HepG2 (cell line): ENCODE data around the gene DDX39B. TPM values are rescaled to one million over a fixed set of nuclear protein-coding genes. Genes with fewer than 3 reads are reported as not detected.

Experiments used
- ERF ChIP-seq: IDR thresholded peaks from 2 replicates; pipeline ENCODE4 v1.6.1; 2018; ENCODE audit warnings: missing biosample characterization, missing genetic modification reagents
- ETV6 ChIP-seq: sonication (generic); formaldehyde crosslinking; conservative IDR thresholded peaks from 2 replicates; pipeline ENCODE4 v1.4.0; 2020; ENCODE audit warnings: missing genetic modification reagents
- HDAC2 ChIP-seq: sonication (generic); formaldehyde crosslinking; IDR thresholded peaks from 2 replicates; pipeline ENCODE4 v1.4.0; 2020; ENCODE audit warnings: missing genetic modification reagents
- KDM3A ChIP-seq: IDR thresholded peaks from 2 replicates; pipeline ENCODE4 v1.6.1; 2018; ENCODE audit warnings: low read depth, missing compliant biosample characterization
- MYC ChIP-seq: sonication (generic); formaldehyde crosslinking; IDR thresholded peaks from 2 replicates; pipeline ENCODE4 v1.9.0; 2021; ENCODE audit warnings: missing genetic modification reagents, borderline replicate concordance
- PRMT3 ChIP-seq: sonication (generic); formaldehyde crosslinking; IDR thresholded peaks from 2 replicates; pipeline ENCODE4 v1.8.1; 2022; ENCODE audit warnings: low read depth, mild to moderate bottlenecking, moderate library complexity, missing genetic modification reagents, borderline replicate concordance
- SRF ChIP-seq: IDR thresholded peaks from 2 replicates; pipeline ENCODE4 v1.6.1; 2011; ENCODE audit warnings: mild to moderate bottlenecking, low read depth, low read length, moderate library complexity
- YEATS2 ChIP-seq: sonication (generic); formaldehyde crosslinking; IDR thresholded peaks from 2 replicates; pipeline ENCODE4 v1.4.0; 2020; ENCODE audit warnings: missing genetic modification reagents, borderline replicate concordance
- ZNF446 ChIP-seq: sonication (generic); formaldehyde crosslinking; IDR thresholded peaks from 2 replicates; pipeline ENCODE4 v1.5.0; 2020; ENCODE audit warnings: mild to moderate bottlenecking, missing genetic modification reagents
- ZNF513 ChIP-seq: sonication (generic); formaldehyde crosslinking; conservative IDR thresholded peaks from 2 replicates; pipeline ENCODE4 v1.5.0; 2020; ENCODE audit warnings: missing genetic modification reagents
- ZNF720 ChIP-seq: sonication (generic); formaldehyde crosslinking; IDR thresholded peaks from 2 replicates; pipeline ENCODE4 v1.4.0; 2020; ENCODE audit warnings: missing genetic modification reagents
- ZNF83 ChIP-seq: sonication (generic); formaldehyde crosslinking; IDR thresholded peaks from 2 replicates; pipeline ENCODE4 v1.4.0; 2020; ENCODE audit warnings: missing genetic modification reagents, mild to moderate bottlenecking, borderline replicate concordance
- ZSCAN22 ChIP-seq: sonication (generic); formaldehyde crosslinking; IDR thresholded peaks from 2 replicates; pipeline ENCODE4 v1.4.0; 2020; ENCODE audit warnings: mild to moderate bottlenecking, missing genetic modification reagents
- polyA plus RNA-seq, 8 experiments: library from polyadenylated mRNA; depleted of rRNA in 3 of 8; stranded (reverse) in 7 of 8; unstranded in 1 of 8; fragments of >200 nt; fragmentation: Illumina TruSeq in 4 of 8; extraction: Trizol in 4 of 8; gene quantifications; 2 replicates each; pipeline versions ENCODE4 v1.2.1 to v1.2.3, GENCODE V29; 2011 to 2016; ENCODE audit warnings: low read depth in 4 of 8, missing spikeins in 1 of 8, mixed read lengths in 1 of 8; ENCODE audit not compliant: insufficient read depth in 1 of 8
- total RNA-seq, 5 experiments: library from RNA; depleted of rRNA; stranded (reverse); fragments of >200 nt; fragmentation: Illumina TruSeq; extraction: Trizol; gene quantifications; 2 replicates each; pipeline ENCODE4 v1.2.3, GENCODE V29; 2016; ENCODE audit warnings: low read depth in 1 of 5
- TF ChIP-seq, protein P1 (sequence below): sonication (generic); formaldehyde crosslinking; IDR thresholded peaks from 2 replicates; pipeline ENCODE4 v1.9.0; 2022; ENCODE audit warnings: missing genetic modification reagents, mild to moderate bottlenecking, borderline replicate concordance
- TF ChIP-seq, protein P2 (sequence below): sonication (generic); IDR thresholded peaks from 2 replicates; pipeline ENCODE4 v1.6.1; 2016; ENCODE audit warnings: low read depth, borderline replicate concordance
- TF ChIP-seq, protein P3 (sequence below): sonication (generic); formaldehyde crosslinking; conservative IDR thresholded peaks from 2 replicates; pipeline ENCODE4 v1.8.0; 2022; ENCODE audit warnings: low read depth, missing genetic modification reagents
- TF ChIP-seq, protein P4 (sequence below), 2 experiments: sonication (generic) in 1 of 2; formaldehyde crosslinking in 1 of 2; IDR thresholded peaks; 2 replicates each; pipeline versions ENCODE4 v1.4.0 to v1.6.1; 2018 to 2020; ENCODE audit warnings: missing genetic modification reagents in 2 of 2, borderline replicate concordance in 1 of 2, low read depth in 1 of 2, mild to moderate bottlenecking in 1 of 2, missing biosample characterization in 1 of 2
- TF ChIP-seq, protein P5 (sequence below): sonication (generic); formaldehyde crosslinking; IDR thresholded peaks from 2 replicates; pipeline ENCODE4 v1.5.0; 2020; ENCODE audit warnings: mild to moderate bottlenecking, missing genetic modification reagents, borderline replicate concordance

Gene DDX39B
- total and polyA plus RNA-seq, 2 of the 13 experiments (the other 11 are each of a cell fraction or from before 2014, with no cell fraction given) = 570 to 678 TPM

- TF ChIP-seq, protein P1, sequence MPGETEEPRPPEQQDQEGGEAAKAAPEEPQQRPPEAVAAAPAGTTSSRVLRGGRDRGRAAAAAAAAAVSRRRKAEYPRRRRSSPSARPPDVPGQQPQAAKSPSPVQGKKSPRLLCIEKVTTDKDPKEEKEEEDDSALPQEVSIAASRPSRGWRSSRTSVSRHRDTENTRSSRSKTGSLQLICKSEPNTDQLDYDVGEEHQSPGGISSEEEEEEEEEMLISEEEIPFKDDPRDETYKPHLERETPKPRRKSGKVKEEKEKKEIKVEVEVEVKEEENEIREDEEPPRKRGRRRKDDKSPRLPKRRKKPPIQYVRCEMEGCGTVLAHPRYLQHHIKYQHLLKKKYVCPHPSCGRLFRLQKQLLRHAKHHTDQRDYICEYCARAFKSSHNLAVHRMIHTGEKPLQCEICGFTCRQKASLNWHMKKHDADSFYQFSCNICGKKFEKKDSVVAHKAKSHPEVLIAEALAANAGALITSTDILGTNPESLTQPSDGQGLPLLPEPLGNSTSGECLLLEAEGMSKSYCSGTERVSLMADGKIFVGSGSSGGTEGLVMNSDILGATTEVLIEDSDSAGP (CRISPR knock-in tag) = peak; percentile 95
- TF ChIP-seq PRMT3 (CRISPR knock-in tag) = no peak
- TF ChIP-seq, protein P2, sequence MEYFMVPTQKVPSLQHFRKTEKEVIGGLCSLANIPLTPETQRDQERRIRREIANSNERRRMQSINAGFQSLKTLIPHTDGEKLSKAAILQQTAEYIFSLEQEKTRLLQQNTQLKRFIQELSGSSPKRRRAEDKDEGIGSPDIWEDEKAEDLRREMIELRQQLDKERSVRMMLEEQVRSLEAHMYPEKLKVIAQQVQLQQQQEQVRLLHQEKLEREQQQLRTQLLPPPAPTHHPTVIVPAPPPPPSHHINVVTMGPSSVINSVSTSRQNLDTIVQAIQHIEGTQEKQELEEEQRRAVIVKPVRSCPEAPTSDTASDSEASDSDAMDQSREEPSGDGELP = peak; percentile 76; the same call in 1 of the 2 replicates
- no peak for TF ChIP-seq ZSCAN22 (CRISPR knock-in tag)
- no peak for TF ChIP-seq ZNF720 (CRISPR knock-in tag)
- TF ChIP-seq ZNF446 (CRISPR knock-in tag) = no peak
- TF ChIP-seq ERF (CRISPR knock-in tag) = peak; percentile 88
- TF ChIP-seq, protein P3, sequence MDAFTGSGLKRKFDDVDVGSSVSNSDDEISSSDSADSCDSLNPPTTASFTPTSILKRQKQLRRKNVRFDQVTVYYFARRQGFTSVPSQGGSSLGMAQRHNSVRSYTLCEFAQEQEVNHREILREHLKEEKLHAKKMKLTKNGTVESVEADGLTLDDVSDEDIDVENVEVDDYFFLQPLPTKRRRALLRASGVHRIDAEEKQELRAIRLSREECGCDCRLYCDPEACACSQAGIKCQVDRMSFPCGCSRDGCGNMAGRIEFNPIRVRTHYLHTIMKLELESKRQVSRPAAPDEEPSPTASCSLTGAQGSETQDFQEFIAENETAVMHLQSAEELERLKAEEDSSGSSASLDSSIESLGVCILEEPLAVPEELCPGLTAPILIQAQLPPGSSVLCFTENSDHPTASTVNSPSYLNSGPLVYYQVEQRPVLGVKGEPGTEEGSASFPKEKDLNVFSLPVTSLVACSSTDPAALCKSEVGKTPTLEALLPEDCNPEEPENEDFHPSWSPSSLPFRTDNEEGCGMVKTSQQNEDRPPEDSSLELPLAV (CRISPR knock-in tag) = no peak
- TF ChIP-seq, protein P4, sequence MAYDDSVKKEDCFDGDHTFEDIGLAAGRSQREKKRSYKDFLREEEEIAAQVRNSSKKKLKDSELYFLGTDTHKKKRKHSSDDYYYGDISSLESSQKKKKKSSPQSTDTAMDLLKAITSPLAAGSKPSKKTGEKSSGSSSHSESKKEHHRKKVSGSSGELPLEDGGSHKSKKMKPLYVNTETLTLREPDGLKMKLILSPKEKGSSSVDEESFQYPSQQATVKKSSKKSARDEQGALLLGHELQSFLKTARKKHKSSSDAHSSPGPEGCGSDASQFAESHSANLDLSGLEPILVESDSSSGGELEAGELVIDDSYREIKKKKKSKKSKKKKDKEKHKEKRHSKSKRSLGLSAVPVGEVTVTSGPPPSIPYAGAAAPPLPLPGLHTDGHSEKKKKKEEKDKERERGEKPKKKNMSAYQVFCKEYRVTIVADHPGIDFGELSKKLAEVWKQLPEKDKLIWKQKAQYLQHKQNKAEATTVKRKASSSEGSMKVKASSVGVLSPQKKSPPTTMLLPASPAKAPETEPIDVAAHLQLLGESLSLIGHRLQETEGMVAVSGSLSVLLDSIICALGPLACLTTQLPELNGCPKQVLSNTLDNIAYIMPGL (CRISPR knock-in tag; IDR thresholded peaks at IDR 0.05; ENCODE audit: borderline replicate concordance in 1 of 2, low read depth in 1 of 2) = peak; percentile 58 to 92; a peak in 3 of 4 replicates
- TF ChIP-seq ZNF83 (CRISPR knock-in tag) = no peak
- TF ChIP-seq, protein P5, sequence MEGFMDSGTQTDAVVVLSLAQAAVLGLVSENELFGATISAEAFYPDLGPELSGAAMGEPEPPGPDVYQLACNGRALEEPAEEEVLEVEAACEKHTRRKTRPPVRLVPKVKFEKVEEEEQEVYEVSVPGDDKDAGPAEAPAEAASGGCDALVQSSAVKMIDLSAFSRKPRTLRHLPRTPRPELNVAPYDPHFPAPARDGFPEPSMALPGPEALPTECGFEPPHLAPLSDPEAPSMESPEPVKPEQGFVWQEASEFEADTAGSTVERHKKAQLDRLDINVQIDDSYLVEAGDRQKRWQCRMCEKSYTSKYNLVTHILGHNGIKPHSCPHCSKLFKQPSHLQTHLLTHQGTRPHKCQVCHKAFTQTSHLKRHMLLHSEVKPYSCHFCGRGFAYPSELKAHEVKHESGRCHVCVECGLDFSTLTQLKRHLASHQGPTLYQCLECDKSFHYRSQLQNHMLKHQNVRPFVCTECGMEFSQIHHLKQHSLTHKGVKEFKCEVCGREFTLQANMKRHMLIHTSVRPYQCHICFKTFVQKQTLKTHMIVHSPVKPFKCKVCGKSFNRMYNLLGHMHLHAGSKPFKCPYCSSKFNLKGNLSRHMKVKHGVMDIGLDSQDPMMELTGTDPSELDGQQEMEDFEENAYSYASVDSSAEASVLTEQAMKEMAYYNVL (CRISPR knock-in tag) = peak; percentile 38; the same call in 1 of the 2 replicates
- TF ChIP-seq ZNF513 (CRISPR knock-in tag) = no peak
- TF ChIP-seq YEATS2 = peak; percentile 98
- no peak; the same call in 1 of the 2 replicates for TF ChIP-seq ETV6
- TF ChIP-seq MYC (CRISPR knock-in tag) = peak; percentile 47; the same call in 1 of the 2 replicates
- TF ChIP-seq KDM3A (CRISPR knock-in tag) = peak; percentile 72
- peak; percentile 74 for TF ChIP-seq HDAC2
- TF ChIP-seq SRF = peak; percentile 73; the same call in 1 of the 2 replicates
Measured at GRCh38 chr6:31546958-31547726, 5.3 kb upstream of the DDX39B start, which contains the start of gene NFKBIL1 (continued).
